G401.6 (cell line): ENCODE results near the gene PEA15.

Experiments used
- FAIRE-seq: peaks from 2 replicates; lab custom pipeline; 2012; peaks lifted over from hg19 to GRCh38; lab: Jason Lieb, UNC

Gene PEA15

DNA sequence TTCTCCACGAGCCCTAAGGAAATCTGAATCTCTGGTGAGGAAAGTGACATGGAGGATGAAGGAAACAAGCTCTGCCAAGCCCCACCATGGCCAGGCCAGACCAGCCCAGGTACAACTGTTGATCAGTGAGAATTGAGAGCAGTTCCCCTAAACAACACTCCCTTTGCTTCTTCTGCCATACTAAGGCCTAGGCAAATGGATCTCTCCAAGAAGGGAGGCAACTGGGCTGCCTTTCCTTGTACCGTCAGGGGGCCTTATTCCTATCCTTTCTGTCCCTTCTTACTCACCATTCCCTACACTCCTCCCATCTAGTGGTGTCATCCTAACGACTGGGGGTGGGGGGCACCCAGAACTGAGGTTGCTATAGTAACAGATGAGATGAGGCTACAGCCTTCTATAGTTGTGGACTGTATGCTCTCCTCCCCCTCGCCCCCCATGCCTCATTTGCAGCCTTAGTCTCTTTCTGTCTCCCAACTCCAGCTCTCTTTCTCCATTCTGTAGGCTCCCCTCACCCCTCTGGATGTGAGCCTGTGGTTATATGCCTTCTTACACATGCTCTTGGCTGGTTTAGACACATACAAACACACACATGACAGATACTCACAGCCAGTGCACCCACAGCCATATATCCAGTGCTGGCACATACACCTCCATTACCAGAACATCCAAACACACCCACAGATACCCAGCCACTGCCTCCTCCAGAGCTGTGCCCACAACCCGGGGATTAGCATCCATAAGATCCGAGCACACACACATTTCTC is 3.6 kb downstream of the PEA15 start:
- FAIRE-seq: no peak

DNA sequence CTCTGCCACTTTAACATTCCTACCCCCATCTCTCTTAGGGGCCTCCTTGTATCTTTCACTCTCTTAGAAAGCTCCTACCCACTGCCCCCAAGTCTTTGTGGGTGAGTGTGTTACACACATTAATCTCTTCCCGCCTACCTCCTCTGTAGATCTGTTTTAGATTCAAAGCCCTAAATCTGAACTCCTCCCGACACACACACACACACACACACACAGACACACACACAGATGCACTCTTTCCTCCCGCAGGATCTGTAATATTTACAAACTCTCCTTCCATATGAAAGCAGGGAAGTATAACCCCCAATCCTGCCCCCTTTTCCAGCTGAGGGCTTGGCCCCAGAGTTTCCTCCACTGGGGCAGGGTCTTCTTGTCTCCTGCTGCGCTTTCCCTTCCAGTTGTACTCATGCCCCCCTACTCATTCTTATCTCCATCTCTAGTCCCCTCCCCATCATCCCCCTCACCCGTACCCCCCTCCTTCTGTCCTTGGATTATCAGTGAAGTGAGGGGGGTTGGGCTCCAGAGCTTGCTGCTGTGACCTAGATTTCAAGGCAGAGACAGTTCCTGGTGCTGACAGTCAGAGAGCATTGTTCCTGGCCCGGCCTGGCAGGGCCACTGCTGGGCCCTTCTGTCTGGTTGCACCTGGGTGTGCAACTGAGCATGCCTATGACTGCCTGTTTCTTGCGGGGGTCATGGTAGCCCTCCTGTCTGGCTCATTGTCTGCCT is 4.3 kb downstream of the PEA15 start:
- FAIRE-seq: no peak

DNA sequence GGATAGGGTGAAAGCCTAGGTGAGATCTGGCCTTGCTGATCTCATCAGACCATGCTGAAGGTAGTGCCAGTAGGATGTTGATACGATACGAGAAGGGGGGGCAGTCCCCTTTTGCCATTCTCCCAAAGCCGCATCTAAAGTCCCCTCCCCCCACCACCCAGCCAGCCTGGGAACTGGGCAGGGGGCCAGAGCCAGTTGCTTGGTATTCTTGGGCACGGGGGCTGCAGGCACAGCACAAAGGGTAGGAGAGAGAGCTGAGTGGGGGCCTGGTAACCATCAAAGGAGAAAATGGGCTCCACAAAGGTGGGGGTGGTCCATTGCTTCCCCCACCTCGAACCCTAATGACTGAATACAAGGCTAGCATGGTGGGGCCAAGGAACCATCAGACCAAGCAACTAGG is 5.4 kb downstream of the PEA15 start:
- FAIRE-seq: no peak

DNA sequence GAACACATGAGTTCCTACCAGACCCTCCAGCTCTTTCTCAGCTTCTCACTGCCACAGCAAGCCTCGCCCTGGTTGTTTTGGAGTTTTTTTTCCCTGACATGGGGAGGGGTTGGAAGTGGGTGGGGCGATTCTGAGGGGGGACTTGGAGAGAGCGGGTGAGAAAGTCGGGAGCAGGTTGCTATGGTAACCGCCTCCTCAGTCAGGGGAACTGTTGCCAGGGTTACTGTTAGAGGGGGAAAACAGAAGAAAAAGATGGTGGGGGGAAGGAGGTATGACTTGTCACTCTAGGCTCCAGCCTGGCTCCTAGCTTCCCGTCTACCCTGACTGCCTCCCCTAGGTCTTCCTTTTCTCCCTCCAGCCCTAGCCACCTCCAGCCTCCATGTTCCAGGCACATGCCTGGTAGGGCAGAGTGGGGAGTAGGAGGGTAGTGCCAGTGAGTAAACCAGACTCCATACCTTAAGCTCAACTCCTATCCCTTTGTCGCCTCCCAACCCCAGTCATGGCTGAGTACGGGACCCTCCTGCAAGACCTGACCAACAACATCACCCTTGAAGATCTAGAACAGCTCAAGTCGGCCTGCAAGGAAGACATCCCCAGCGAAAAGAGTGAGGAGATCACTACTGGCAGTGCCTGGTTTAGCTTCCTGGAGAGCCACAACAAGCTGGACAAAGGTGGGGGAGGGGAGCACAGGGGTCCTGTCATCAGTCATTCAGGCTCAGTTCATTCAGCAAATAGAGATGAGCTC is 6.0 kb downstream of the PEA15 start:
- FAIRE-seq: no peak

DNA sequence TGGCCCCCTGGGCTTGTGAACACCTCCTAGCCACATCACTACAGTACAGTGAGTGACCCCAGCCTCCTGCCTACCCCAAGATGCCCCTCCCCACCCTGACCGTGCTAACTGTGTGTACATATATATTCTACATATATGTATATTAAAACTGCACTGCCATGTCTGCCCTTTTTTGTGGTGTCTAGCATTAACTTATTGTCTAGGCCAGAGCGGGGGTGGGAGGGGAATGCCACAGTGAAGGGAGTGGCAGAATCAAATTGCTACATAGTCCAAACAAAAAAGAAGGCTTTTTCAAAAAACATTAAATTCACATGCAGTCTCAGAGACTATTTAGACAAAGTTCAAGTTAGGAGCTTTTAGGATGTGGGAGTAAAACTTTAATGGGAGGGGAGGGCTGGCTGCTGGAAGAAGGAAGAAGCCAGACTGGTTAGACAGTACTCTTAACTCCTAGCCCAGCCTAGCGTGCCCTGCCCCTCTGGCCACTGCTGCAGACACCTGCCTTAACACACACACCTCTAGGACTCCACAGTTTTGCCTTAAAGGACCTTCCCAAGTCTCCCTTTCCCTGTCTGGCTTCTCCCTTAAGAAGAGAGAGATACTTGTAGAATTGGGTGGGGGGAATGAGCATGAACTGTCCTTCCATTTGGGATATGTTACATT is 9.4 kb downstream of the PEA15 start:
- FAIRE-seq: no peak

DNA sequence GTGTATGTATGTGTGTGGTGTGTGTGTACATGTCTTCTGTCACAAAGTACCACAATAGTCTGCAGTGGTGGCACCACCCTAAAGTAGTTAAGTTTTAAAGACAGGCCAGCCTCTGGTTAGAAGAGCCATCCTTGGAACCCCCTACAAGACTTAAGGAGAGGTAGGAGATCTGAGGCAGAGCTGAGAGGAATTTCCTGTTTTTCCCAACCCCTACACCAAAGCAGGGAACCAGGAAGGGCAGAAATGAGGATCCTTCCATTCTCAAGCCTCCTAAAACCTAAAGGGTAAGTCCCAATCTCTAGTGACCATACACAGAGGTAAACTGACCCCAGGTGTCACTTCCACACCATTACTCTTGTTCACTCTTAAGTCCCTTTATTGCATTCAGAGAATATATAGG is 11.1 kb downstream of the PEA15 start:
- FAIRE-seq: no peak

DNA sequence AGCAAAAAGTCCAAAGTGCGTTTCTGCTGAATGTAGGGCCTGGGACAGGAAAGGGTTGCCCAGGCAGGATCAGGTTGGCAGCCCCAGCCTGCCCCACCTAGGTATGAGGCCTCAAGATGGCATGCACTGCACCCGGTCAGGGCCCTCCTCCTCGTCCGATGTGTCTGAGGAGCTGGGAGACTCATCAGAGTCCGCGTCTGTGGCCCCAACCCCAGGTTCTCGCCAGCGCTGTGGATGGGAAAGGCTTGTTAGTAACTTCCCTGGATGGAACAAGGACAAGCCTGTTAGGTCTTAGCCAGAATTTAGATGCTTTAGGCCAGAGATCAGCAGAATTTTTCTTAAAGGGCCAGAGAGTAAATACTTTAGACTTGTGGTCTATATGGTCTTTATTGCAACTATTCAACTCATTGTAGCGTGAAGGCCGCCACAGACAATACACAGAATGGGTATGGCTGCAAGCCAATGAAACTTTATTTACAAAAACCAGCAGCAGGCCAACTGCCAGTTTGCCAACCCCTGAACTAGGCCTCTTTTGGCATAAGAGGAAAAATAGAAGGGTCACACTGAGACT is 12.4 kb downstream of the PEA15 start:
- no peak for FAIRE-seq

DNA sequence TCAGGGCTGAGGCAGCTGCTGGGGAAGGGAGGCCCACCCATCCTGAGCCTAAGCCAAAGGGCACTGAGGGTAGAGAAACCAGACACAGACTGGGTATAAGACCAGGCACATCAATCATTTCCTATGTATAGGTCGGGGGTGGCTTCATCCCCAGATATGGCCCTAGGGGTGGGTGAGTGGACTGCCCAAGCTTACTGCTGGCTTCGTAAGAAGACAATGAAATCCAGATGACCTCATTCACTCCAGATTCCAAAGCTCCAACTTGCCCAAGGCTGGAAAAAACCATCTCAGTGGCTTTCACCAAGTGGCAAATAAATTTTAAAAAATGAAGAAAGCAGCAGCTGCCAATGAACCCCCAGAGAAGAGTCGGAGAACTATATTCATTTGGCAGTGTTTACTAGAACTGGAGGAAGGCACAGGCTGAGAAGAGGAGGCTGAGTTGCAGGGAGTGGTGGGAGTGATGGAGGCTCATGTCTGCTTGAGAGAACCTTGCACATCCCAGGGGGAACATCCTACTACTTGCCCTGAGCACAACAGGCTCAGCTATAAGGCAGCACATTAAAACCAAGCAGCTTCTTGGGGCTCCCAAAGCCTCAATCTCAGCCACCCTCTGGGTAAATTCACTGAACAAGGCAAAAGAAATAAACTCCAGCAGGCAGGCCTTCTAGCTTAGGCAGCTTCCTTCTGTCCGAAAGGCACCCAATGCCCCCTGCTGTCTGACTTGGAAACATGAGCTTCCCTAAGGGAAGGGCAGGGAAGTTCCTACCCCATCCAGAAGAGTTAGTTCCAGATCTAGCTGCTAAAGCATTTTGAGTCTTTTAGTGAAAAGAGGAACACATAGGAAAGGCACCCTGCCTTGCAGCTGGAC is 14.1 kb downstream of the PEA15 start:
- no peak for FAIRE-seq

DNA sequence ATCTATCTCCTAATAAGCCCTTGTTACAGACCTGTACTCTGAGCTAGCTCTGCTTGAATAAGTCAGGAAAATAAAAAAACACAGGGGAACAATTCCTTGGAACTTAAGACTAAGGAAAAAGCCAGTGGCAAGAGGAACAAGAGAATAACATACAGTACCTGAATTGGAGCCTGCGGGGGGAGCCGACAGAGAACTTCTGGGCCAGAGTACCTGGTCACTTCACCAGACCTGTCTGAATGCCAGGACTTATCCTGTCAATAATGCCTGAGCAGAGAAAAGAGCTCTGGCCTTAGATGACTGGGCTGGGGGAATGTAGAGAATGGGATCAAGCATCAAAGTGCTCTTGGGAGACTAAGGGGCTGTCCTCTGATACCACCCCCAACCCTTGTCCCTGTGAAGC is 15.1 kb downstream of the PEA15 start:
- no peak for FAIRE-seq

DNA sequence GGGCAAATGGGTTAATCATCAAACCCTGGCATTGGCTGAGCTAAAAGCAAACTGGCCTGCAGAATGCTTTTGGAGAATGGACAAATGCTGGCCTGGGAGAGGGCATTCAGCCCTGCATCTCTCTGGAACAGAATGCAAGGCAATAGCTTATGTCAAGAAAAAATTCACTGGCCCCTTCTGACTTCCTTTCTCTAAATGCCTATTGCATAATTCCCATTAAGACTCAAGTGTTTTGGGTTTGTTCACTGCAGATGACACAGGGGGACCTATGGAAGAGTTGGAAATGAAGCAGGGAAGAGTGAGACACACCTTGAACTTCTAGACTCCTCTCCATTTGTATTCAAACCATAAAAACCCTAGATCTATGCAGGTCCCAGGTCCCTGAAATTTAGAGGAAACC is 15.9 kb downstream of the PEA15 start:
- no peak for FAIRE-seq

DNA sequence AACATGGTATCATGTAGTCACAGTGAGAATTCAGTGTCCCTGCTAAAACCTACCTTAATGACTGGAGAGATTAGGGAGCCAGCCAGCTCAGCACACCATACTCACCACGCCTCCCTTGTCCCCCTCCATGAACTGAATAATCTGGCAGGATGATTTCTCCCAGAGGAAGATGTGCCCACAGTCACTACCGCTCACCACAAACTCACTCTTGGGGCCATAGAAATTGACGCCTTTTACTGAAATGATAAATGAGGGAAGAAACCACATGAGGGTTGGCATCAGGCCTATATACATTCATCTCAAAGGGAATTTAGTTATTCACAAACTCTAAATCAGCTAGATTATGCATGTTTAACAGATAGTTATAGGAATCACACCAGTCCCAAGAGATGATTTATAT is 17.4 kb downstream of the PEA15 start:
- FAIRE-seq: no peak

DNA sequence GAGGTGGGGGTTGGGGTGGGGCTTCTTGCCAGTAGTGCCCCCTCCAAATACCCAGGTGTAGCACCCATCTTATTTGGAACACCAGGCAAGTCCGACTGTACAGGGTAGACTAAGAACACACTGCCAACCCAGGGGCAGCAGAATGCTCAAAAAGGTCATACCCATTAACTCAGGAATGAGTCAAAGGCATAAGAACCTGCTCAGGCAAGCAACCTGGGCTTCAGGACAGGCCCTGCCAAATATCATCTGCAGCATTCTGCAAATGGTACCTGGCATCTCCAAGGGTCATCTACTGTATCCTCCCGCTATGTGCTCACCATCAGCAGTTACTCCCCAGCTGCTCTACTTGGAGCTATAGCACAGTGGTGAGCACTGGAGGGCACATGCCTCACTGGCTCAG is 19.4 kb downstream of the PEA15 start:
- FAIRE-seq: no peak

DNA sequence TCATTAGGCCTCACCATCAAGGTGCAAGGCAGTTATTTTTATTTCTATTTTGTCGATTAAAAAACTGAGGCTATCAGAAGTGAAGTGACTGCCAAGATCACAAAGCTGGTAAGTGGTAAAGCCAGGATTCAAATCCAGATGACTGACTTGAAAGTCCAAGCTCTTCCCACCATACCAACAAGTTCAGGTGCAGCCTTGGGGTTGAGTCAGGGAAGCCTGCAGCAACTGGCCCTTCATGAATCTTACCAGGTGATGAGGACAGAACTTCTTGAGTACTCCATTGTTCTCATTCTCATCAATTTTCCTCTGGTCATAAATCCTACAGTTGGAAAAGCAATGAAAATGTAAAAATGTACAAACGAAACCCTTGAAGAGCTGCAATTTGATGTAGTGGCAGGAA is 20.2 kb downstream of the PEA15 start:
- FAIRE-seq: no peak

DNA sequence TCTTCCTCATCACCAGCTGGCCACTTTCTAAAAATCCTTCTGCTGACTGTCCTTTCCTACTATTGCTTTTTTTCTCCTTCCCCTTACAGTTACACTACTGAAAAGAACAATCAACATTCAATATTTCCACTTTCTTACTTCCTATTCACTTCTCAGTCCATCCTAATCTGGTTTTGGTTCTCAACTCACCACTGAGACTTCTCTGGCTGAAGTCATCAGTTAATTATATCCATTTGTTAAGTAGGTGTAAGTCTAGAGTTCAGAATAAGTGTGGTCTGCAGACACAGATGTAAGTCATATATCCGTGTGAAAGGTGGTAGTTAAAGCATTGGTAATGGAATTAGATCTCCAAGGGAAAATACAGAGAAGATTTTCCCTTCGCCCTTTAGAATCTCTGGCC is 21.4 kb downstream of the PEA15 start:
- FAIRE-seq: no peak

DNA sequence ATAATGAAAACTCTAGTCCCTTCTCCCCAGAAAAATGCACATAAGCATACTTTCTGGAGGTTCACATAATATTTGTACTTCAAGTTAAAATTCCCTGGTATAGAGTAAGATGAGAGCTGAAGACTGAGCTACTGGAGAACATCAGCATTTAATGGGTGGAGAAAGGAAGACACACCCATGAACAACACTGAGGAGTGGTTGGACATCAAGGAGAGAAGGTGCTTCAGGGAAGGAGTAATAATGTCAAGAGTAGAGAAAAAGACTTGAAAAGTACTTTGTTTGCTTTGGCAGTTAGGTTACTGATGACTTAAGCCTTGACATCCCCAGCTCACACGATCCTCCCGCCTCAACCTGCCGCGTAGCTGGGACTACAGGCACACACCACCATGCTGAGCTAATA is 21.9 kb downstream of the PEA15 start:
- no peak for FAIRE-seq

DNA sequence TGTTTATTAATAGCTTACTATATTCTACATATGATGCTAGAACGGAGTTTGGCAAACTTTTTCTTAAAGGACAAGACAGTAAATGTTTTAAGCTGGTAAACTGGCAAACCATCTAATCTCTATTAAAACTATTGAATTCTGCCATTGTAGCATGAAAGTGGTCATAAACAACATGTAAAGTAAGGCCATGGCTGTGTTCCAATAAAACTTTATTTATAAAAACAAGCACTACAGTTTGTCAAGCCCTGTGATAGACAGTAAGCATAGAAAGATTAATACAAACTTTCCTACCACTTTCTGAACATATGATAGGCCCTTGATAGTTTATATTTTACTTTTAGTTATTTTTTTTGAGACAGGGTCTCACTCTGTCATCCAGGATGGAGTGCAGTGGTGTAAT is 22.4 kb downstream of the PEA15 start:
- FAIRE-seq: no peak

DNA sequence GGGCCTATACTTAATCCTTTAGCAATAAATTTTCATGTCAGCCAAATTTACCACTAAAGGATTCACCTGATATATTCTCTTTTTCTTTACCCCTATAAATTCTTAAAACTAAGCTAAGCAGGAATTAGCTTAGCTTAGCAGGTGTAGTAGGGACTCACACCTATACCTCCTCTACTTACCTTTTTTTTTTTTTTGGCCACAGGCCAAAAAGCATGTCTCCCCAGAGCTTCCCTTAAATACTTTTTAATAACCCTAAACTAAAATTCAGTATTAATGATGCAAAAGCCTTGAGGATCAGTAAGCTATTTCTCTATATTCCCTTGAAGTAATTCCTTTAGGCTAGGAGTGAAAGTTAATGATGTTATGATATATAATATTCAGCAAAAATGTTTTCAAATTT is 23.2 kb downstream of the PEA15 start:
- no peak for FAIRE-seq

DNA sequence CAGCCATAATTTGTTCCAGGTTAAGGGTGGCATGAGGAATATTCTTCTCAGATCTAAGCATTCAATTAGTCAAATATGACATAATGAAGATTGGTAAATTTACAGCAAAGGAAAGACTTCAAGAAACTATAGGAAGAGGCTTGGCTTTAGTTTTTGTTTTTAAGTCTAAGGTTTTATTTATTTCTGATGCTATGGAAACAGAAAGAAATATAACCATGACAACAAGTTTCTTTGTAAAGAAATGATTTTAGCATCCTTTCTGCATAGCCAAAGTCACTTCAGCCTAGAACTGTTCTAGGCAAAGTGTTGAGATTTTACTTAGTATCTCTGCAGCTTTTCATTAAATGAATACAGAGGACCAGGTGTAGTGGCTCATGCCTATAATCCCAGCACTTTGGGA is 27.7 kb downstream of the PEA15 start:
- FAIRE-seq: no peak

DNA sequence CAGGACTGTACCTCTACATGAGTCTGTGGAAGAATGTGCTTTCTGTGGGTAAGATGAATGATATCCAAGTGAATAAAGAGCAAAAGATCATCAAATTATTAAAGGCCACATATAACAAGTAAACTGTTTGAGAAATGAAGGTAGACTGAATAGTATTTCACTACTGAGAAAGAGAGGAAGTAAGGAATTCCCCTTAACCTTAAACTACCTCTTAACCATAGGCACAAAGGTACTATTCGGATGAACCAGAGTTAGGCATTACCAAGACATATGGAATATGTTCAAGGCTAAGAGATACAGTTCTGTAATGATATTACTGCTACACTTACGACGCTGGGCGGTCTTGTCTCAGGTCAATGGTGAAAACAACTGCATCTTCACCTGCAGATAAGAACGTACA is 31.6 kb downstream of the PEA15 start:
- no peak for FAIRE-seq

DNA sequence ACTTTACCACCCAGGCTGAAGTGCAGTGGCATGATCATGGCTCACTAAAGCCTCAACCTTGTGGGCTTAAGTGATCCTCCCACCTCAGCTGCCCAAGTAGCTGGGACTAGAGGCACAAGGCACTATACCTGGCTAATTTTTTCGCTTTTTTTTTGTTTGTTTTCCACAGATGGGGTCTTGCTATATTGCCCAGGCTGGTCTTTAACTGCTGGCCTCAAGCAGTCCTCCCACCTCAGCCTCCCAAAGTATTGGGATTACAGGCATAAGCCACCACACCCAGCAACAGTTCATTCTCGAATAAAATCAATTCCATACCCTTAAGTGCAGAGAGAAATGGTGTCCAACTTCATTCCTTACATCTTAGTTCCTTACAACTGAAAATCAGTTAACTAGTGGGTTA is 32.4 kb downstream of the PEA15 start:
- FAIRE-seq: no peak

DNA sequence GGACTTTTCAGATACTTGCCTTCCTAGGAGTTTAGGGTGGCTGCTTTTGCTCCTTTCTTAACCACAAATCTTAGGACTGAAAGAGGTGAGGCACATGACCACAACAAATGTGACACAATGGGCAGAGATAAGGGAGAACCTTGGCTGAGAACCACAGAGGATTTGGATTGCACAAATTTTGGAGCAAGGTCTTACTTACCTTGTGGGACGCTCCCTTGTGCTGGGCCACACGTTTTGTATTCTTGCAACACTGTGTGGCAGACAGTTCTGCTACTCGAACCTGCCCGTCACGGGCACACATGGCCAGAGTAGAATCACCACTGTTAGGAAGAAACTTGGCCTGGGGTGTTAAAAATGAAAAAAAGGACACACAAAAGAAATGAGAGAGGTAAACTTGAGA is 33.2 kb downstream of the PEA15 start:
- FAIRE-seq: no peak
